Activated CD4-positive, alpha-beta T cell treated with anti-CD3 and anti-CD28 coated beads, Interleukin-2, amount 50 U/mL, for 4 hours (primary cell): ENCODE measurements around the gene STX2.
"Not testable (repeated sequence)": the region's sequence is repeated elsewhere in the genome, so short reads cannot be mapped to it uniquely, and the experiment has no call there.

ENCODE experiments used
- DNase-seq, 2 experiments: peaks; one replicate each; pipeline ENCODE4 v3.0.0-alpha.2; 2020

STX2 gene

GRCh38 chr12:130868412-130868811, 29.4 kb upstream of the STX2 start:
- no peak for DNase-seq

- no peak for DNase-seq
Measured at GRCh38 chr12:130863298-130863697, 24.2 kb upstream of the STX2 start.

- not testable (repeated sequence) for DNase-seq
Measured at GRCh38 chr12:130862771-130863170, 23.7 kb upstream of the STX2 start.

- no peak for DNase-seq
Measured at GRCh38 chr12:130862161-130862560, 23.1 kb upstream of the STX2 start.

GRCh38 chr12:130860311-130860710, 21.3 kb upstream of the STX2 start:
- DNase-seq = no peak

GRCh38 chr12:130859161-130859560, 20.1 kb upstream of the STX2 start:
- DNase-seq = no peak

- DNase-seq = no peak
Measured at GRCh38 chr12:130858084-130858483, 19.0 kb upstream of the STX2 start.

GRCh38 chr12:130856088-130856487, 17.0 kb upstream of the STX2 start:
- DNase-seq = no peak

- DNase-seq = no peak
Measured at GRCh38 chr12:130850418-130851021, 11.5 kb upstream of the STX2 start.

GRCh38 chr12:130849561-130850417, 10.7 kb upstream of the STX2 start:
- no peak for DNase-seq

GRCh38 chr12:130848785-130849305, 9.8 kb upstream of the STX2 start:
- not testable (repeated sequence) for DNase-seq

GRCh38 chr12:130848105-130848504, 9.1 kb upstream of the STX2 start:
- DNase-seq = not testable (repeated sequence)

- no peak for DNase-seq
Measured at GRCh38 chr12:130847112-130847511, 8.1 kb upstream of the STX2 start.

GRCh38 chr12:130846369-130846768, 7.3 kb upstream of the STX2 start:
- no peak for DNase-seq

GRCh38 chr12:130839770-130840404, 837 bp upstream of the STX2 start:
- no peak for DNase-seq

- DNase-seq = peak in 1 of 2 experiments; percentile 7
Measured at GRCh38 chr12:130838284-130838950, 633 bp downstream of the STX2 start.

GRCh38 chr12:130835436-130835835, 3.6 kb downstream of the STX2 start:
- no peak for DNase-seq

GRCh38 chr12:130835011-130835410, 4.0 kb downstream of the STX2 start:
- no peak for DNase-seq

GRCh38 chr12:130832561-130833209, 6.4 kb downstream of the STX2 start:
- no peak for DNase-seq

- DNase-seq = no peak
Measured at GRCh38 chr12:130831876-130832405, 7.1 kb downstream of the STX2 start.

- no peak for DNase-seq
Measured at GRCh38 chr12:130831246-130831645, 7.8 kb downstream of the STX2 start.

- DNase-seq = no peak
Measured at GRCh38 chr12:130830246-130830551, 8.9 kb downstream of the STX2 start.
